ENCODE results near the gene PEAK1. TPM values are rescaled to one million over a fixed set of nuclear protein-coding genes. Genes with fewer than 3 reads are reported as not detected.

The PEAK1 gene
- polyA plus RNA-seq, 2 of the 4 experiments (the other 2 are of a cell fraction): 7.5 to 13.7 TPM

GRCh38 chr15:77195586-77195985 is 224.3 kb downstream of the PEAK1 start:
- no peak for ATAC-seq
- TF ChIP-seq ATOH8 (CRISPR knock-in tag; IDR thresholded peaks at IDR 0.05; ENCODE audit: low read depth): no peak
- TF ChIP-seq SMC3 (IDR thresholded peaks at IDR 0.05): no peak
- TF ChIP-seq HEYL (CRISPR knock-in tag; IDR thresholded peaks at IDR 0.05): no peak
- no peak for TF ChIP-seq FOSL2 (IDR thresholded peaks at IDR 0.05)
- no peak for TF ChIP-seq FOSL2 (CRISPR knock-in tag; IDR thresholded peaks at IDR 0.05)
- TF ChIP-seq EHMT2 (IDR thresholded peaks at IDR 0.05; ENCODE audit: low read depth): no peak
- no peak for TF ChIP-seq EHF (CRISPR knock-in tag; IDR thresholded peaks at IDR 0.05)
- WGBS (ENCODE audit: missing lambda C conversion rate): 91% methylated on average over 3 of the region's 3 CpGs
- DNase-seq (ENCODE audit: low read depth in 1 of 2, low spot score in 1 of 2): no peak
- H3K4me3 ChIP-seq: no peak overlapping the region
- H3K4me2 ChIP-seq: no peak overlapping the region
- ChIA-PET POLR2A (no interaction called here), CTCF (interaction anchor here (1.2 to 1.3 kb wide), 3 partner anchors 77 to 348 kb away, joined by 3 to 4 read pairs (median 4); no protein-coding TSS in a partner anchor)
- H3K4me1 ChIP-seq: no peaks in the 10 kb centered on the region
- peaks cover 2% of the 10 kb centered on the region; the same call in 1 of the 3 replicates for H3K9me3 ChIP-seq
- no peak overlapping the region for H3K27ac ChIP-seq
- FAIRE-seq: no peak

GRCh38 chr15:77192451-77192850 is 227.5 kb downstream of the PEAK1 start:
- ATAC-seq (no peak), FAIRE-seq (no peak), DNase-seq (ENCODE audit: low read depth in 1 of 2, low spot score in 1 of 2) (no peak)
- H3K27ac ChIP-seq: no peak overlapping the region
- no peaks in the 10 kb centered on the region for H3K4me1 ChIP-seq
- no peak for TF ChIP-seq CBX8 (IDR thresholded peaks at IDR 0.05)
- no peak for TF ChIP-seq EHMT2 (IDR thresholded peaks at IDR 0.05; ENCODE audit: low read depth)
- TF ChIP-seq ATOH8 (CRISPR knock-in tag; IDR thresholded peaks at IDR 0.05; ENCODE audit: low read depth): no peak
- TF ChIP-seq GATA3 (IDR thresholded peaks at IDR 0.05; ENCODE audit: borderline replicate concordance): no peak
- no peak for TF ChIP-seq RNF2 (IDR thresholded peaks at IDR 0.05; ENCODE audit: borderline replicate concordance, low read depth)
- TF ChIP-seq ESRRA (IDR thresholded peaks at IDR 0.05; ENCODE audit: borderline replicate concordance, low read length): no peak
- TF ChIP-seq SMC3 (IDR thresholded peaks at IDR 0.05): no peak
- TF ChIP-seq ZC3H11A (IDR thresholded peaks at IDR 0.05): no peak
- TF ChIP-seq TP53 (CRISPR knock-in tag; IDR thresholded peaks at IDR 0.05): no peak
- no peak for TF ChIP-seq HOXB5 (CRISPR knock-in tag; IDR thresholded peaks at IDR 0.05)
- no peak for TF ChIP-seq SREBF2 (IDR thresholded peaks at IDR 0.05)
- no peak for TF ChIP-seq RFX5 (IDR thresholded peaks at IDR 0.05)
- TF ChIP-seq KDM5A (IDR thresholded peaks at IDR 0.05): no peak
- ChIA-PET CTCF (no interaction called here), POLR2A (no interaction called here)
- H3K4me3 ChIP-seq: no peak overlapping the region
- WGBS (ENCODE audit: missing lambda C conversion rate): 91% methylated on average over 4 of the region's 4 CpGs
- H3K4me2 ChIP-seq: no peak overlapping the region
- no peaks in the 10 kb centered on the region for H3K9me3 ChIP-seq

GRCh38 chr15:77191230-77191834 is 228.6 kb downstream of the PEAK1 start:
- CTCF ChIA-PET: interaction anchor here (1.2 to 5.4 kb wide), 2 partner anchors 10 to 306 kb away, joined by 4 to 41 read pairs; no protein-coding TSS in a partner anchor
- H3K27ac ChIP-seq: no peak overlapping the region
- POLR2A ChIA-PET: no interaction called here

More at GRCh38 chr15:77191230-77191834, 228.6 kb downstream of the PEAK1 start:
- 55% methylated on average over 2 of the region's 2 CpGs for WGBS (ENCODE audit: missing lambda C conversion rate)
- no peak for TF ChIP-seq EHF (CRISPR knock-in tag; IDR thresholded peaks at IDR 0.05)
- no peak for TF ChIP-seq BCL3 (IDR thresholded peaks at IDR 0.05)
- no peak for TF ChIP-seq JUNB (IDR thresholded peaks at IDR 0.05)
- no peaks in the 10 kb centered on the region for H3K9me3 ChIP-seq
- H3K4me1 ChIP-seq: no peaks in the 10 kb centered on the region
- H3K4me3 ChIP-seq: no peak overlapping the region
- ATAC-seq (no peak), DNase-seq (ENCODE audit: low read depth in 1 of 2, low spot score in 1 of 2) (no peak), FAIRE-seq (peak; percentile 54)
- no peak overlapping the region for H3K4me2 ChIP-seq

All from A549 (cell line).